Measurements from ENCODE around the gene CUX1.

- TF ChIP-seq CTCF (tag by site-specific recombination; IDR thresholded peaks at IDR 0.05) (no peak), ZNF302 (tag by site-specific recombination; IDR thresholded peaks at IDR 0.05; ENCODE audit: low read depth) (no peak), ZNF174 (tag by site-specific recombination; IDR thresholded peaks at IDR 0.05) (no peak), TRIM28 (IDR thresholded peaks at IDR 0.05; ENCODE audit: borderline replicate concordance, low read length) (no peak), PRDM10 (tag by site-specific recombination; IDR thresholded peaks at IDR 0.05) (no peak), ZFP3 (tag by site-specific recombination; IDR thresholded peaks at IDR 0.05; ENCODE audit: low read depth) (no peak), ZBTB11 (tag by site-specific recombination; conservative IDR thresholded peaks at IDR 0.05; ENCODE audit: low read depth) (no peak), PBX3 (CRISPR knock-in tag; IDR thresholded peaks at IDR 0.05) (no peak)
These were observed 36.3 kb downstream of the CUX1 start for GRCh38 chr7:101853684-101854083.
